Ureter (tissue), 1 donor: ENCODE data around the gene ZBTB37. TPM values are rescaled to one million over a fixed set of nuclear protein-coding genes. Genes with fewer than 3 reads are reported as not detected.
"Not testable (repeated sequence)": the region's sequence is repeated elsewhere in the genome, so short reads cannot be mapped to it uniquely, and the experiment has no call there.

Source experiments
- DNase-seq: peaks from one replicate; pipeline ENCODE4 v3.0.0-alpha.2; 2020; ENCODE audit warnings: low spot score
- total RNA-seq: library from RNA; stranded (reverse); gene quantifications from one replicate; pipeline ENCODE4 v1.2.4, GENCODE V29; 2023
- donor health status: DM: yes; HTN: yes; CAD: no.

Gene ZBTB37
- total RNA-seq, 1 donor from 2014 or later: 20.4 TPM

- no peak for DNase-seq
These were observed 44.9 kb downstream of the ZBTB37 start for GRCh38 chr1:173913111-173913510.

GRCh38 chr1:173914366-173914871 is 46.2 kb downstream of the ZBTB37 start:
- DNase-seq: no peak

GRCh38 chr1:173915596-173915995 is 47.4 kb downstream of the ZBTB37 start:
- no peak for DNase-seq

- DNase-seq: no peak
These were observed 48.5 kb downstream of the ZBTB37 start for GRCh38 chr1:173916667-173917066.

- no peak for DNase-seq
These were observed 49.0 kb downstream of the ZBTB37 start, which contains the start of gene SERPINC1 for GRCh38 chr1:173917149-173917548. Gene SERPINC1, minus strand, starts transcription at chr1:173917327. Its CDS starts 68 bp downstream, at chr1:173917259.

- DNase-seq: no peak
These were observed 49.7 kb downstream of the ZBTB37 start for GRCh38 chr1:173917635-173918493.

GRCh38 chr1:173920861-173921260 is 52.7 kb downstream of the ZBTB37 start:
- DNase-seq: no peak

- DNase-seq: no peak
These were observed 57.4 kb downstream of the ZBTB37 start for GRCh38 chr1:173925306-173926242.

- DNase-seq: not testable (repeated sequence)
These were observed 62.4 kb downstream of the ZBTB37 start for GRCh38 chr1:173930541-173930940.

GRCh38 chr1:173934440-173934839 is 66.3 kb downstream of the ZBTB37 start:
- no peak for DNase-seq

- DNase-seq: no peak
These were observed 68.9 kb downstream of the ZBTB37 start for GRCh38 chr1:173937062-173937461.

- no peak for DNase-seq
These were observed 78.3 kb downstream of the ZBTB37 start for GRCh38 chr1:173946380-173946921.

- no peak for DNase-seq
These were observed 80.4 kb downstream of the ZBTB37 start for GRCh38 chr1:173948594-173948993.

Other genes starting within 250 kb of the ZBTB37 start
- gene TEX50, start 233.0 kb upstream of the ZBTB37 start, total RNA-seq: not detected
- gene ANKRD45, start 198.5 kb upstream of the ZBTB37 start, total RNA-seq: 0.47 TPM
- 28.8 TPM for gene KLHL20, start 153.4 kb upstream of the ZBTB37 start, total RNA-seq
- 17.5 TPM for gene DARS2, start 43.7 kb upstream of the ZBTB37 start, total RNA-seq
- 4.2 TPM for gene CENPL, start 43.5 kb upstream of the ZBTB37 start, total RNA-seq
- gene GAS5, start 391 bp upstream of the ZBTB37 start, total RNA-seq: 543 TPM
- 0.44 TPM for gene SERPINC1, start 48.9 kb downstream of the ZBTB37 start, total RNA-seq
- 49.1 TPM for gene RC3H1, start 154.0 kb downstream of the ZBTB37 start, total RNA-seq